GM12801 (cell line): ENCODE results near the gene TMEM9B.

Experiments used
- CTCF ChIP-seq: IDR thresholded peaks from one replicate; pipeline ENCODE4 v1.5.1; 2011; ENCODE audit warnings: control low read depth; ENCODE audit not compliant: insufficient read length; ENCODE audit errors: extremely low read depth

The TMEM9B gene

GRCh38 chr11:8963569-8964323, 496 bp downstream of the TMEM9B start:
- TF ChIP-seq CTCF: no peak

- no peak for TF ChIP-seq CTCF
Observed at GRCh38 chr11:8962841-8963240, 1.4 kb downstream of the TMEM9B start.

- no peak for TF ChIP-seq CTCF
Observed at GRCh38 chr11:8961401-8961800, 2.8 kb downstream of the TMEM9B start.

GRCh38 chr11:8959546-8960166, 4.6 kb downstream of the TMEM9B start:
- TF ChIP-seq CTCF: no peak

GRCh38 chr11:8956860-8957259, 7.4 kb downstream of the TMEM9B start:
- no peak for TF ChIP-seq CTCF

GRCh38 chr11:8948886-8949285, 15.4 kb downstream of the TMEM9B start:
- TF ChIP-seq CTCF: no peak

- no peak for TF ChIP-seq CTCF
Observed at GRCh38 chr11:8947230-8947943, 16.9 kb downstream of the TMEM9B start.
